ENCODE measurements around the gene SRP72. TPM values are rescaled to one million over a fixed set of nuclear protein-coding genes. Genes with fewer than 3 reads are reported as not detected.

Gene SRP72
- total and polyA plus RNA-seq, 2 donors (not counting 1 experiment from before 2014, with no cell fraction given), result 51.9 to 111 TPM

DNA sequence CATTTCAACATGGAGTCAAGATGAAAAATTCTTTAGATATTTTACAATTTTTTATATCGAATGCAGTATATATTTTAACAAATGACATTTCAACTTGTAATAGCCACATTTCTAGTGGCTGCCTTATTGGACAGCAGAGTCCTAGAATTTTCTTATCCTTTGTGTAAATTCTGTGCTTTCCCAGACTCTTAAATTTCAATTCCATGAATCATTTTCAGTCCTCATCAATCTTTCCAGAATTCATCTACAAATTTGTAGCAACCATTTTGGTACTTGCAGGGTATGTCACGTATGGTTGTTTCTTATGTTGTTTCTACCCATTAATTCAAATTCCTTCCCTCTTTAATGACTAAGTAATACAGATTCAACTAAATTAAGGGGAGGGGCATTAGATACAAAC, 28.7 kb upstream of the SRP72 start:
- H3K79me2 ChIP-seq (ENCODE audit: control insufficient read depth, insufficient read depth, low read length), result peaks cover 60% of the 10 kb centered on the region
- H3K27ac ChIP-seq (ENCODE audit: low read length in 2 of 2), result no peak overlapping the region
- POLR2A ChIA-PET, result no interaction called here
- no peaks in the 10 kb centered on the region for H3K9me3 ChIP-seq (ENCODE audit: control extremely low read depth in 1 of 3, control insufficient read depth in 2 of 3, insufficient read depth in 1 of 3, low read length in 2 of 3)
- no peak overlapping the region for H2AFZ ChIP-seq (ENCODE audit: insufficient read depth, low read depth, low read length, poor library complexity, severe bottlenecking)
- Mint-ChIP-seq H3K27ac (no peak overlapping the region), H3K4me1 (peaks cover 26% of the 10 kb centered on the region), H3K4me3 (no peak overlapping the region), H3K27me3 (no peaks in the 10 kb centered on the region), H3K9me3 (ENCODE audit: insufficient read depth) (no peaks in the 10 kb centered on the region)
- DNase-seq (no peak), ATAC-seq (ENCODE audit: low read depth) (no peak)
- peaks cover 0 to 10% of the 10 kb centered on the region in 2 experiments for H3K36me3 ChIP-seq (replicated peaks in 1 of 2; ENCODE audit: control extremely low read depth in 1 of 2, control insufficient read depth in 1 of 2, extremely low read depth in 1 of 2, insufficient read depth in 2 of 2, low read length in 1 of 2)
- H3K27me3 ChIP-seq (replicated peaks in 1 of 4; ENCODE audit: control extremely low read depth in 1 of 4, control insufficient read depth in 3 of 4, insufficient read depth in 4 of 4, low read length in 3 of 4), result no peaks in the 10 kb centered on the region
- intact Hi-C loops (cut with micrococcal nuclease), result no loop called here
- TF ChIP-seq, protein P1, sequence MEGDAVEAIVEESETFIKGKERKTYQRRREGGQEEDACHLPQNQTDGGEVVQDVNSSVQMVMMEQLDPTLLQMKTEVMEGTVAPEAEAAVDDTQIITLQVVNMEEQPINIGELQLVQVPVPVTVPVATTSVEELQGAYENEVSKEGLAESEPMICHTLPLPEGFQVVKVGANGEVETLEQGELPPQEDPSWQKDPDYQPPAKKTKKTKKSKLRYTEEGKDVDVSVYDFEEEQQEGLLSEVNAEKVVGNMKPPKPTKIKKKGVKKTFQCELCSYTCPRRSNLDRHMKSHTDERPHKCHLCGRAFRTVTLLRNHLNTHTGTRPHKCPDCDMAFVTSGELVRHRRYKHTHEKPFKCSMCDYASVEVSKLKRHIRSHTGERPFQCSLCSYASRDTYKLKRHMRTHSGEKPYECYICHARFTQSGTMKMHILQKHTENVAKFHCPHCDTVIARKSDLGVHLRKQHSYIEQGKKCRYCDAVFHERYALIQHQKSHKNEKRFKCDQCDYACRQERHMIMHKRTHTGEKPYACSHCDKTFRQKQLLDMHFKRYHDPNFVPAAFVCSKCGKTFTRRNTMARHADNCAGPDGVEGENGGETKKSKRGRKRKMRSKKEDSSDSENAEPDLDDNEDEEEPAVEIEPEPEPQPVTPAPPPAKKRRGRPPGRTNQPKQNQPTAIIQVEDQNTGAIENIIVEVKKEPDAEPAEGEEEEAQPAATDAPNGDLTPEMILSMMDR (IDR thresholded peaks at IDR 0.05), result no peak
- no peak for TF ChIP-seq EZH2 (IDR thresholded peaks at IDR 0.05; ENCODE audit: borderline replicate concordance, insufficient read depth, low read depth, low read length, poor library complexity, severe bottlenecking)
- CTCF ChIA-PET, result interaction anchor here (1.1 to 2.4 kb wide), 2 partner anchors 13 to 27 kb away, joined by 3 to 9 read pairs; no protein-coding TSS in a partner anchor
- H3K9ac ChIP-seq (ENCODE audit: low read length), result no peak overlapping the region
- WGBS (ENCODE audit: insufficient coverage), result no CpG with 5 or more reads among the region's 2 CpGs
- no peaks in the 10 kb centered on the region for H4K20me1 ChIP-seq (ENCODE audit: control insufficient read depth, insufficient read depth, low read length, poor library complexity, severe bottlenecking)
- H3K4me1 ChIP-seq (ENCODE audit: control insufficient read depth in 2 of 2, insufficient read depth in 2 of 2, low read length in 2 of 2), result peaks cover 16 to 19% of the 10 kb centered on the region in 2 donors
- no peak overlapping the region for H3K4me2 ChIP-seq (replicated peaks; ENCODE audit: low read depth, low read length, poor library complexity, severe bottlenecking)
- H3K4me3 ChIP-seq (ENCODE audit: control extremely low read depth in 1 of 5, extremely low read depth in 1 of 5, insufficient read depth in 1 of 5, low read depth in 2 of 5, low read length in 4 of 5), result no peak overlapping the region

DNA sequence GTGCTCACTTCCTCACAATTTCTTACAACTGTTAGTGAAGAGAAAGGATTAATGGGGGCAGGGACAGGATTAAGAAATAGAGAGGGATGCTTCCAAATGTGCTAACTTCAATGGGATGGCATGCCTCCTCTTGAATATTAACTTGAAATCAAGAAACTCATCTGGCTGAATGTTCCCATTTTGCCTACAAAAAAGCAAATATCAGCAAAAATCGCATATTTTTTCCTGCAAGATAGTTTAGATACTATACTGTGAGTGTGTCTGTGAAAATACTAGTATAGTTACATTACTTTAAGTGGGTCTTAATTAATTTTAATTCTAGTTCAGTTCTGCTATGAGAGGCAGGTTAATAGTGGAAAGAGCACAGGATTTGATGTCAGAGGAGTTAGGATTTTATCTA, 26.4 kb upstream of the SRP72 start:
- H4K20me1 ChIP-seq (ENCODE audit: control insufficient read depth, insufficient read depth, low read length, poor library complexity, severe bottlenecking), result no peaks in the 10 kb centered on the region
- no peak overlapping the region for H3K9ac ChIP-seq (ENCODE audit: low read length)
- CTCF ChIA-PET, result interaction anchor here (0.9 to 2.4 kb wide), 2 partner anchors 15 to 17 kb away, joined by 4 to 9 read pairs; no protein-coding TSS in a partner anchor
- no peak overlapping the region for H3K4me3 ChIP-seq (ENCODE audit: control extremely low read depth in 1 of 5, extremely low read depth in 1 of 5, insufficient read depth in 1 of 5, low read depth in 2 of 5, low read length in 4 of 5)
- Mint-ChIP-seq H3K27me3 (no peaks in the 10 kb centered on the region), H3K9me3 (ENCODE audit: insufficient read depth) (no peaks in the 10 kb centered on the region), H3K4me1 (peaks cover 15% of the 10 kb centered on the region), H3K27ac (no peak overlapping the region), H3K4me3 (no peak overlapping the region)
- H3K27ac ChIP-seq (ENCODE audit: low read length in 2 of 2), result no peak overlapping the region
- WGBS (ENCODE audit: insufficient coverage), result no CpG with 5 or more reads among the region's 1 CpG
- H3K4me2 ChIP-seq (replicated peaks; ENCODE audit: low read depth, low read length, poor library complexity, severe bottlenecking), result no peak overlapping the region
- H3K4me1 ChIP-seq (ENCODE audit: control insufficient read depth in 2 of 2, insufficient read depth in 2 of 2, low read length in 2 of 2), result peaks cover 8 to 11% of the 10 kb centered on the region in 2 donors
- ATAC-seq (ENCODE audit: low read depth), result no peak
- TF ChIP-seq, protein P1 (IDR thresholded peaks at IDR 0.05), result no peak
- TF ChIP-seq EZH2 (IDR thresholded peaks at IDR 0.05; ENCODE audit: borderline replicate concordance, insufficient read depth, low read depth, low read length, poor library complexity, severe bottlenecking), result no peak
- POLR2A ChIA-PET, result no interaction called here
- H3K9me3 ChIP-seq (ENCODE audit: control extremely low read depth in 1 of 3, control insufficient read depth in 2 of 3, insufficient read depth in 1 of 3, low read length in 2 of 3), result no peaks in the 10 kb centered on the region
- DNase-seq, result no peak
- H3K36me3 ChIP-seq (replicated peaks in 1 of 2; ENCODE audit: control extremely low read depth in 1 of 2, control insufficient read depth in 1 of 2, extremely low read depth in 1 of 2, insufficient read depth in 2 of 2, low read length in 1 of 2), result peaks cover 4 to 20% of the 10 kb centered on the region in 2 experiments
- peaks cover 61% of the 10 kb centered on the region for H3K79me2 ChIP-seq (ENCODE audit: control insufficient read depth, insufficient read depth, low read length)
- no peak overlapping the region for H2AFZ ChIP-seq (ENCODE audit: insufficient read depth, low read depth, low read length, poor library complexity, severe bottlenecking)
- intact Hi-C loops (cut with micrococcal nuclease), result no loop called here
- H3K27me3 ChIP-seq (replicated peaks in 1 of 4; ENCODE audit: control extremely low read depth in 1 of 4, control insufficient read depth in 3 of 4, insufficient read depth in 4 of 4, low read length in 3 of 4), result no peaks in the 10 kb centered on the region
